H9 (cell line): ENCODE measurements around the gene PDE6H. TPM values are rescaled to one million over a fixed set of nuclear protein-coding genes. Genes with fewer than 3 reads are reported as not detected.

Experiments
- DNase-seq: peaks from one replicate; pipeline ENCODE4 v3.0.0-alpha.2; 2017
- H2AFZ ChIP-seq: one replicate; pipeline ENCODE4 v1.6.1; 2013; ENCODE audit warnings: mild to moderate bottlenecking, low read length, control low read depth, moderate library complexity
- H2AK5ac ChIP-seq: 2 replicates; pipeline ENCODE4 v1.6.1; 2013; ENCODE audit warnings: low read length, control low read depth, mixed read lengths; ENCODE audit not compliant: insufficient read length
- H2BK120ac ChIP-seq: one replicate; pipeline ENCODE4 v1.6.1; 2013; ENCODE audit warnings: low read depth, mild to moderate bottlenecking, low read length, control low read depth, inconsistent platforms; ENCODE audit not compliant: poor library complexity, severe bottlenecking
- H2BK12ac ChIP-seq: 2 replicates; pipeline ENCODE4 v1.6.1; 2013; ENCODE audit warnings: low read length, control low read depth, mixed read lengths, low read depth; ENCODE audit not compliant: insufficient read length
- H2BK15ac ChIP-seq: 2 replicates; pipeline ENCODE4 v1.6.1; 2013; ENCODE audit warnings: low read depth, low read length, control low read depth
- H2BK20ac ChIP-seq: one replicate; pipeline ENCODE4 v1.6.1; 2013; ENCODE audit warnings: low read depth, mild to moderate bottlenecking, low read length, control low read depth, inconsistent platforms; ENCODE audit not compliant: poor library complexity, severe bottlenecking
- H2BK5ac ChIP-seq: 2 replicates; pipeline ENCODE4 v1.6.1; 2013; ENCODE audit warnings: low read length, control low read depth, mixed read lengths; ENCODE audit not compliant: insufficient read length
- H3K14ac ChIP-seq: 2 replicates; pipeline ENCODE4 v1.6.1; 2013; ENCODE audit warnings: low read length, control low read depth; ENCODE audit not compliant: insufficient read depth
- H3K18ac ChIP-seq: 2 replicates; pipeline ENCODE4 v1.6.1; 2013; ENCODE audit warnings: low read depth, mild to moderate bottlenecking, mixed read lengths, low read length, control low read depth; ENCODE audit not compliant: insufficient read length
- H3K23ac ChIP-seq: 2 replicates; pipeline ENCODE4 v1.6.1; 2013; ENCODE audit warnings: low read length, control low read depth, mixed read lengths, low read depth; ENCODE audit not compliant: insufficient read length
- H3K23me2 ChIP-seq: 2 replicates; pipeline ENCODE4 v1.6.1; 2013; ENCODE audit warnings: low read depth, mild to moderate bottlenecking, mixed read lengths, low read length, control low read depth; ENCODE audit not compliant: insufficient read length, poor library complexity, severe bottlenecking
- H3K27ac ChIP-seq: 2 replicates; pipeline ENCODE4 v1.5.1; 2013; ENCODE audit warnings: low read length, control low read depth, mixed read lengths, low read depth; ENCODE audit not compliant: insufficient read length
- H3K27me3 ChIP-seq: 2 replicates; pipeline ENCODE4 v1.6.1; 2013; ENCODE audit warnings: low read length, control low read depth, inconsistent platforms; ENCODE audit not compliant: insufficient read depth
- H3K4ac ChIP-seq: 2 replicates; pipeline ENCODE4 v1.6.1; 2013; ENCODE audit warnings: low read depth, mild to moderate bottlenecking, control low read depth, inconsistent platforms, low read length, moderate library complexity
- H3K4me1 ChIP-seq: 2 replicates; pipeline ENCODE4 v1.6.1; 2013; ENCODE audit warnings: low read length, control low read depth, inconsistent platforms; ENCODE audit not compliant: insufficient read depth
- H3K4me2 ChIP-seq: 2 replicates; pipeline ENCODE4 v1.6.1; 2013; ENCODE audit warnings: low read length, control low read depth, mixed read lengths; ENCODE audit not compliant: insufficient read length, insufficient read depth
- H3K56ac ChIP-seq: 2 replicates; pipeline ENCODE4 v1.6.1; 2013; ENCODE audit warnings: low read depth, mild to moderate bottlenecking, mixed read lengths, low read length, control low read depth; ENCODE audit not compliant: insufficient read length
- H3K79me1 ChIP-seq: 2 replicates; pipeline ENCODE4 v1.6.1; 2013; ENCODE audit warnings: low read depth, mild to moderate bottlenecking, moderate library complexity, low read length, control low read depth, inconsistent platforms; ENCODE audit not compliant: insufficient read depth, poor library complexity, severe bottlenecking
- H3K79me2 ChIP-seq: 2 replicates; pipeline ENCODE4 v1.6.1; 2013; ENCODE audit warnings: low read length, control low read depth, inconsistent platforms; ENCODE audit not compliant: insufficient read depth
- H3K9ac ChIP-seq: 2 replicates; pipeline ENCODE4 v1.6.1; 2013; ENCODE audit warnings: low read length, control low read depth, mixed read lengths; ENCODE audit not compliant: insufficient read length; ENCODE audit errors: extremely low read depth
- H3K9me3 ChIP-seq: one replicate; pipeline ENCODE4 v1.6.1; 2013; ENCODE audit warnings: low read depth, low read length, inconsistent platforms; ENCODE audit not compliant: control insufficient read depth
- H3T11ph ChIP-seq: one replicate; pipeline ENCODE4 v1.6.1; 2013; ENCODE audit warnings: mild to moderate bottlenecking, low read length, control low read depth, inconsistent platforms
- H4K20me1 ChIP-seq: one replicate; pipeline ENCODE4 v1.6.1; 2013; ENCODE audit not compliant: control insufficient read depth, insufficient read length, insufficient read depth
- H4K5ac ChIP-seq: 2 replicates; pipeline ENCODE4 v1.6.1; 2013; ENCODE audit warnings: low read depth, mild to moderate bottlenecking, mixed read lengths, low read length, control low read depth; ENCODE audit not compliant: insufficient read length
- H4K8ac ChIP-seq: replicated peaks from 2 replicates; pipeline ENCODE4 v1.6.1; 2013; ENCODE audit warnings: low read length, control low read depth, mixed read lengths, low read depth; ENCODE audit not compliant: insufficient read length
- H4K91ac ChIP-seq: 2 replicates; pipeline ENCODE4 v1.6.1; 2013; ENCODE audit warnings: low read depth, mild to moderate bottlenecking, moderate library complexity, mixed read lengths, low read length, control low read depth; ENCODE audit not compliant: insufficient read length
- H3K27ac Mint-ChIP-seq, 3 experiments: 2 replicates in 2 of 3; 3 replicates in 1 of 3; pipeline ENCODE4 v1.8.0; 2020 to 2021; ENCODE audit warnings: mixed read lengths in 3 of 3, mild to moderate bottlenecking in 1 of 3, moderate library complexity in 1 of 3
- H3K27me3 Mint-ChIP-seq: 2 replicates; pipeline ENCODE4 v1.8.0; 2021; ENCODE audit warnings: low read depth, mild to moderate bottlenecking, moderate library complexity, mixed read lengths
- H3K36me3 Mint-ChIP-seq, 3 experiments: 2 replicates in 2 of 3; 3 replicates in 1 of 3; pipeline ENCODE4 v1.8.0; 2020 to 2021; ENCODE audit warnings: low read depth in 3 of 3, mixed read lengths in 3 of 3; ENCODE audit not compliant: insufficient read depth in 1 of 3
- H3K4me1 Mint-ChIP-seq, 2 experiments: 2 replicates each; pipeline ENCODE4 v1.8.0; 2020; ENCODE audit warnings: mixed read lengths in 2 of 2
- H3K4me3 Mint-ChIP-seq, 2 experiments: 2 replicates in 1 of 2; 3 replicates in 1 of 2; pipeline ENCODE4 v1.8.0; 2020 to 2021; ENCODE audit warnings: mild to moderate bottlenecking in 2 of 2, mixed read lengths in 2 of 2, moderate library complexity in 1 of 2
- H3K9me3 Mint-ChIP-seq, 2 experiments: 2 replicates in 1 of 2; 3 replicates in 1 of 2; pipeline ENCODE4 v1.8.0; 2020; ENCODE audit warnings: mild to moderate bottlenecking in 2 of 2, mixed read lengths in 2 of 2, moderate library complexity in 1 of 2
- WGBS: extraction: QIAGEN DNeasy Blood & Tissue Kit; methylation state at CpG from one replicate; pipeline ENCODE4 v1.1.7; 2013; ENCODE audit warnings: missing lambda C conversion rate, low lambda C conversion rate, mixed read lengths; ENCODE audit not compliant: insufficient read length; ENCODE audit errors: extremely low coverage; 5-methylcytosine and 5-hydroxymethylcytosine counted together
- total RNA-seq: library from RNA; stranded (reverse); gene quantifications from 2 replicates; pipeline ENCODE4 v1.2.1, GENCODE V29; 2021
- TF ChIP-seq, protein P1 (sequence below): fragments of 200-600 bp; sonication (generic); conservative IDR thresholded peaks from 3 replicates; pipeline ENCODE4 v1.8.0; 2021; ENCODE audit warnings: antibody characterized with exemption, mild to moderate bottlenecking

Gene PDE6H
- total RNA-seq, 1 experiment from 2014 or later = not detected

- H3K4me3 Mint-ChIP-seq = no peak overlapping the region
- TF ChIP-seq, protein P1, sequence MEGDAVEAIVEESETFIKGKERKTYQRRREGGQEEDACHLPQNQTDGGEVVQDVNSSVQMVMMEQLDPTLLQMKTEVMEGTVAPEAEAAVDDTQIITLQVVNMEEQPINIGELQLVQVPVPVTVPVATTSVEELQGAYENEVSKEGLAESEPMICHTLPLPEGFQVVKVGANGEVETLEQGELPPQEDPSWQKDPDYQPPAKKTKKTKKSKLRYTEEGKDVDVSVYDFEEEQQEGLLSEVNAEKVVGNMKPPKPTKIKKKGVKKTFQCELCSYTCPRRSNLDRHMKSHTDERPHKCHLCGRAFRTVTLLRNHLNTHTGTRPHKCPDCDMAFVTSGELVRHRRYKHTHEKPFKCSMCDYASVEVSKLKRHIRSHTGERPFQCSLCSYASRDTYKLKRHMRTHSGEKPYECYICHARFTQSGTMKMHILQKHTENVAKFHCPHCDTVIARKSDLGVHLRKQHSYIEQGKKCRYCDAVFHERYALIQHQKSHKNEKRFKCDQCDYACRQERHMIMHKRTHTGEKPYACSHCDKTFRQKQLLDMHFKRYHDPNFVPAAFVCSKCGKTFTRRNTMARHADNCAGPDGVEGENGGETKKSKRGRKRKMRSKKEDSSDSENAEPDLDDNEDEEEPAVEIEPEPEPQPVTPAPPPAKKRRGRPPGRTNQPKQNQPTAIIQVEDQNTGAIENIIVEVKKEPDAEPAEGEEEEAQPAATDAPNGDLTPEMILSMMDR = no peak
- H3K27me3 ChIP-seq = no peaks in the 10 kb centered on the region
- no peak overlapping the region for H2BK12ac ChIP-seq
- no peak for DNase-seq
- H4K20me1 ChIP-seq = no peaks in the 10 kb centered on the region
- no peak overlapping the region for H4K8ac ChIP-seq
- H3K4me2 ChIP-seq = no peak overlapping the region
- H2BK5ac ChIP-seq = no peak overlapping the region
- no peaks in the 10 kb centered on the region for H3K27me3 Mint-ChIP-seq
- peaks cover 9 to 11% of the 10 kb centered on the region in 2 experiments for H3K4me1 Mint-ChIP-seq
- no peaks in the 10 kb centered on the region for H3K9me3 ChIP-seq
- no peak overlapping the region for H3K18ac ChIP-seq
- no peak overlapping the region for H3K9ac ChIP-seq
- H3K27ac Mint-ChIP-seq = no peak overlapping the region
- H3K79me1 ChIP-seq = no peaks in the 10 kb centered on the region
- no peak overlapping the region for H2BK15ac ChIP-seq
- H4K5ac ChIP-seq = no peak overlapping the region
- H2AFZ ChIP-seq = no peak overlapping the region
- H3K56ac ChIP-seq = no peak overlapping the region
- H3K4ac ChIP-seq = no peak overlapping the region
- H3K14ac ChIP-seq = no peak overlapping the region
- peaks cover 0 to 2% of the 10 kb centered on the region in 2 experiments; a peak in 1 of 5 replicates for H3K9me3 Mint-ChIP-seq
- no peaks in the 10 kb centered on the region for H3K23me2 ChIP-seq
- H3K79me2 ChIP-seq = no peaks in the 10 kb centered on the region
- H3K27ac ChIP-seq = no peak overlapping the region
- H2BK120ac ChIP-seq = no peak overlapping the region
- H3K23ac ChIP-seq = no peak overlapping the region
- H3K36me3 Mint-ChIP-seq = no peaks in the 10 kb centered on the region
- H3K4me1 ChIP-seq = no peaks in the 10 kb centered on the region; the same call in 1 of the 2 replicates
- no peak overlapping the region for H2AK5ac ChIP-seq
- no peak overlapping the region for H4K91ac ChIP-seq
- H3T11ph ChIP-seq = no peak overlapping the region
- no CpG with 5 or more reads among the region's 2 CpGs for WGBS
- H2BK20ac ChIP-seq = no peak overlapping the region
Observed at GRCh38 chr12:15000575-15000974, 27.7 kb downstream of the PDE6H start.
